Astrocyte (in vitro differentiated cells and primary cell): ENCODE results near the gene SERPINB13. TPM values are rescaled to one million over a fixed set of nuclear protein-coding genes. Genes with fewer than 3 reads are reported as not detected.

Source experiments
- DNase-seq: peaks from one replicate; pipeline ENCODE4 v3.0.0-alpha.2; 2010; ENCODE audit warnings: low read depth
- FAIRE-seq: peaks from 2 replicates; lab custom pipeline; 2011; peaks lifted over from hg19 to GRCh38; lab: Jason Lieb, UNC
- H2AFZ ChIP-seq: 2 replicates; pipeline ENCODE4 v1.6.0; 2012; ENCODE audit warnings: low read depth, low read length, inconsistent platforms
- H3K27ac ChIP-seq: 2 replicates; pipeline ENCODE4 v1.5.1; 2011; ENCODE audit warnings: low read depth, low read length, inconsistent platforms
- H3K27me3 ChIP-seq: 2 replicates; pipeline ENCODE4 v1.6.0; 2011; ENCODE audit warnings: low read length, inconsistent platforms; ENCODE audit not compliant: insufficient read depth
- H3K36me3 ChIP-seq: 2 replicates; pipeline ENCODE4 v1.5.1; 2011; ENCODE audit warnings: low read length, inconsistent platforms; ENCODE audit not compliant: insufficient read depth
- H3K4me1 ChIP-seq: 2 replicates; pipeline ENCODE4 v1.5.1; 2011; ENCODE audit warnings: low read length, inconsistent platforms; ENCODE audit not compliant: insufficient read depth
- H3K4me2 ChIP-seq: 2 replicates; pipeline ENCODE4 v1.6.0; 2012; ENCODE audit warnings: low read length, inconsistent platforms
- H3K4me3 ChIP-seq: 2 replicates; pipeline ENCODE4 v1.5.1; 2011; ENCODE audit warnings: low read depth, mild to moderate bottlenecking, low read length, inconsistent platforms; ENCODE audit not compliant: insufficient read depth
- H3K79me2 ChIP-seq: 2 replicates; pipeline ENCODE4 v1.6.0; 2012; ENCODE audit warnings: mild to moderate bottlenecking, low read length, inconsistent platforms; ENCODE audit not compliant: insufficient read depth
- H3K9ac ChIP-seq: 2 replicates; pipeline ENCODE4 v1.6.0; 2012; ENCODE audit warnings: mild to moderate bottlenecking, low read length, inconsistent platforms
- H3K9me3 ChIP-seq: 2 replicates; pipeline ENCODE4 v1.5.1; 2012; ENCODE audit warnings: low read depth, mild to moderate bottlenecking, low read length, inconsistent platforms; ENCODE audit not compliant: insufficient read depth
- H4K20me1 ChIP-seq: 2 replicates; pipeline ENCODE4 v1.6.0; 2012; ENCODE audit warnings: low read length, inconsistent platforms; ENCODE audit not compliant: insufficient read depth
- H3K27ac Mint-ChIP-seq: one replicate; pipeline ENCODE4 v1.8.0; 2021; ENCODE audit warnings: mild to moderate bottlenecking, mixed read lengths; ENCODE audit not compliant: unreplicated experiment
- H3K27me3 Mint-ChIP-seq: one replicate; pipeline ENCODE4 v1.8.0; 2021; ENCODE audit warnings: low read depth, mixed read lengths; ENCODE audit not compliant: unreplicated experiment
- H3K36me3 Mint-ChIP-seq: one replicate; pipeline ENCODE4 v1.8.0; 2021; ENCODE audit warnings: low read depth, mixed read lengths; ENCODE audit not compliant: unreplicated experiment
- H3K4me1 Mint-ChIP-seq: one replicate; pipeline ENCODE4 v1.8.0; 2021; ENCODE audit warnings: low read depth, mixed read lengths; ENCODE audit not compliant: unreplicated experiment
- H3K4me3 Mint-ChIP-seq: one replicate; pipeline ENCODE4 v1.8.0; 2021; ENCODE audit warnings: mild to moderate bottlenecking, moderate library complexity, mixed read lengths; ENCODE audit not compliant: unreplicated experiment
- H3K9me3 Mint-ChIP-seq: one replicate; pipeline ENCODE4 v1.8.0; 2021; ENCODE audit warnings: mild to moderate bottlenecking, mixed read lengths; ENCODE audit not compliant: unreplicated experiment
- CTCF ChIP-seq: IDR thresholded peaks from 2 replicates; pipeline ENCODE4 v1.5.1; 2011; ENCODE audit warnings: low read depth, mild to moderate bottlenecking, inconsistent platforms, low read length, moderate library complexity; ENCODE audit not compliant: insufficient read depth
- EZH2 ChIP-seq: IDR thresholded peaks from 2 replicates; pipeline ENCODE4 v1.6.1; 2012; ENCODE audit warnings: mild to moderate bottlenecking, low read length, inconsistent platforms; ENCODE audit not compliant: insufficient read depth
- total RNA-seq: library from RNA; stranded (reverse); gene quantifications from 2 replicates; pipeline ENCODE4 v1.2.1, GENCODE V29; 2021

The SERPINB13 gene
- total RNA-seq, 1 donor from 2014 or later, result not detected

DNA sequence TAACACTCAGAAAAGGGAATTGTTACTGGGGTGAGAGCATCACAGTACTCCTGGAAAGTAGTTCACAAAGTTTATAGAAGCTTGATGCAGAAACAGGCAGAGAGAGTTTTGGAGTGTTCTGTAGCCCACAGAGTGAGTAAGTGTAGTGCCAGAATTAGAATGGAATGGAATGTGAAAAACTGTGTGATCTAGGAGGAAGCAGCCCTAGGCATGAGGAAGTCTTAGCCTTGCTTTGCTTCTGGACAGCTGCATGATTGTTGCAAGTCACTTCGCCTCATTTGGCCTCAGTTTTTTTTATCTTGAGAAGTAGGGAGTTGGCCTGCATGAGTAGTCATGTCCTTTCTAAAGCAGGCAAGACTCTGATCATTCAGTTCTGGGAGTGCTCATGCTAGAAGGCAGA lies 34.1 kb upstream of the SERPINB13 start:
- Histone ChIP-seq H3K4me2 (peak overlapping the region; percentile 18), H4K20me1 (no peaks in the 10 kb centered on the region), H2AFZ (no peak overlapping the region), H3K27me3 (no peaks in the 10 kb centered on the region), H3K79me2 (no peaks in the 10 kb centered on the region), H3K4me1 (no peaks in the 10 kb centered on the region), H3K9ac (no peak overlapping the region), H3K27ac (no peak overlapping the region), H3K4me3 (no peak overlapping the region), H3K36me3 (no peaks in the 10 kb centered on the region), H3K9me3 (no peaks in the 10 kb centered on the region)
- Mint-ChIP-seq H3K27ac (peak overlapping the region; percentile 82), H3K4me1 (peaks cover 21% of the 10 kb centered on the region), H3K36me3 (no peaks in the 10 kb centered on the region), H3K9me3 (no peaks in the 10 kb centered on the region), H3K4me3 (peak overlapping the region; percentile 6), H3K27me3 (no peaks in the 10 kb centered on the region)
- DNase-seq (peak; percentile 60), FAIRE-seq (peak; percentile 90)
- no peak for TF ChIP-seq CTCF
- TF ChIP-seq EZH2, result no peak

DNA sequence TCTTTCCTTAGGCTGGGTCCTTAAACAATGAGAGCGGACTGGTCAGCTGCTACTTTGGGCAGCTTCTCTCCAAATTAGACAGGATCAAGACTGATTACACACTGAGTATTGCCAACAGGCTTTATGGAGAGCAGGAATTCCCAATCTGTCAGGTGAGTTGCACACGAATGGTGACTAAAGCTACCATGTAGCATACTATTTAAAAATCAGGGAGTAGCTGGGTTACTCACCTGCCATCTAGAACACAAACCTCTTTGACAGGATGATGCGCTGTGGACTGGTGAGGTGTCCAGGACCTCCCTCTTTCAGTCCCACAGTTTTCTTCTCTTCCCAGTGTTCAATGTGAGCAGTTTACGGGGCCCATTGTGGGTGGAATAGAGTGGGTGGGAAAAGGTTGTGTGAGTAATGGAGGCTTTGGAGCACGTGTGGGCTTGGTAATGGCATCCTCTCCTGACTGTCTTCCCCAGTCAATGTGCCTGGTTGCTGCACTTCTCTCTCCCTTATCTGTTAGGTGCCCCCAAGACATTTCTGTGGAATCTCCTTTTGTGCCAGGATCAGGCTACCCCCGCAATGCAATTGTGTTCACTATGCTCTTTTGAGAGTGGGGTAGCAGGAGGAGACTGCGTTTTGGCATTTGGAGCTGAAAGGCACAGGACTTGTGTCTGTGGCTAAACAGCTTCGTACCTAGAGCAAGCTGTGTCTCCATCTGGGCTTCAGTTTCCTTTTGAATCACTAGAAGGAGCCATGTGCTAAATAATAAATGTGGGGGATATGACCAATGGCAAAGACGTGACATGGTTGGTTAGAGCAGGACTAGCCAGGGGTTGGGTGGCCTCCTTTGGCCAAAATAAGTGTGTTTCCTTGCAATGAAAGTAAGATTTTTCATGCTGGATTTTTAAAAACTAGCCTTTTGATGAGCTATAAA lies 27.3 kb upstream of the SERPINB13 start:
- H3K36me3 ChIP-seq, result no peaks in the 10 kb centered on the region

More for the DNA sequence above, 27.3 kb upstream of the SERPINB13 start:
- Histone ChIP-seq H3K27me3 (no peaks in the 10 kb centered on the region), H3K27ac (no peak overlapping the region), H4K20me1 (no peaks in the 10 kb centered on the region), H3K9me3 (no peaks in the 10 kb centered on the region), H3K4me2 (no peak overlapping the region), H3K4me3 (no peak overlapping the region), H3K4me1 (no peaks in the 10 kb centered on the region), H2AFZ (no peak overlapping the region), H3K79me2 (no peaks in the 10 kb centered on the region), H3K9ac (no peak overlapping the region)
- no peak overlapping the region for H3K27ac Mint-ChIP-seq
- no peak for TF ChIP-seq EZH2
- TF ChIP-seq CTCF, result no peak
- H3K27me3 Mint-ChIP-seq, result peaks cover 1% of the 10 kb centered on the region
- no peaks in the 10 kb centered on the region for H3K36me3 Mint-ChIP-seq
- FAIRE-seq (no peak), DNase-seq (no peak)
- no peaks in the 10 kb centered on the region for H3K4me1 Mint-ChIP-seq
- H3K9me3 Mint-ChIP-seq, result peaks cover 2% of the 10 kb centered on the region
- H3K4me3 Mint-ChIP-seq, result no peak overlapping the region
